ENCODE results near the gene ADORA2B. TPM values are rescaled to one million over a fixed set of nuclear protein-coding genes. Genes with fewer than 3 reads are reported as not detected.
"Not testable (repeated sequence)": the region's sequence is repeated elsewhere in the genome, so short reads cannot be mapped to it uniquely, and the experiment has no call there.

ADORA2B gene
- total RNA-seq, 8 experiments from 2014 or later: 1.1 to 90.9 (median 6.7) TPM

DNA sequence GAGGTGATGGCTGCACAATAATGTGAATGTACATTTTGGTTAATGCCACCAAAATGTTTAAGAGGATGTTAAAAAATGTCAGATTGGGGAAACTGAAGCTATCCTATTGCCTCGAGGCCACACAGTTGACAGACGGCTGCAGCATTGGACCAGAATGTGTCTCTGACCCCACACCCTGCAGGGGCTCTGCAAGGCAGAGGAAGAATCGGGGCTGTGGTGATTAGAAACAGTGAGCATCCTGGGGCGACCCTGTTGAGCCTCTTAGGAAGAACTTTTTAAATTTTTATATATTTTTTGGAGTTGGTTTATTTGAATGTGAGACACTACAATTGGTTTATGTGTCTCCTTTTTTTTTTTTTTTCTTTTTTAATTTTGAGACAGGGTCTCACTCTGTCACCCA is 15.0 kb upstream of the ADORA2B start:
- in situ Hi-C loops (cut with MboI; ENCODE audit: low pct_unique_long_range_greater_than_20kb in 2 of 9, low sequenced_read_pairs in 9 of 9, unreplicated experiment in 9 of 9): loop anchor here in 1 of 9 experiments (25.0 kb wide), 1 partner anchor 93 kb away; no protein-coding TSS in a partner anchor
- ATAC-seq (replicated peaks in 6 of 8): no peak

DNA sequence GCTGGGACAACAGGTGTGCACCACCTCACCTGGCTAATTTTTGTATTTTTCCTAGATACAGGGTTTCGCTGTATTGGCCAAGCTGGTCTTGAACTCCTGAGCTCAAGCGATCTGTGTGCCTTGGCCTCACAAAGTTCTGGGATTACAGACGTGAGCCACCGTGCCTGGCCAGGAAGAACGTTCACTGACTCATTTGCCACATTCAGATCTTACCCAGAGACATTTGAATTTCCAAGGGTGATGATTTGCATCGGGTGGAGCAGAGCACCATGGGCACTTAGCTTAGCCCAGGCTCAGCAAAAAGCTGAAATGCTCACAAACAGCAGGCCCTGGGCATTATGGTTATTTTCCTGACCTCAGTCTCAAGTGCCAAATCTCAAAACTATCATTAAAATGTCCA is 14.5 kb upstream of the ADORA2B start:
- no peaks in the 10 kb centered on the region for H3K4me1 ChIP-seq (replicated peaks in 1 of 2)
- no peak overlapping the region for H3K4me3 ChIP-seq
- no peak overlapping the region for H3K27ac ChIP-seq
- WGBS, 10 experiments: 24 to 40% (median 35%) methylated on average over 1 to 6 of the region's 6 CpGs; no CpG with 5 or more reads in 6 of the 10 experiments
- peak in 4 of 8 experiments; percentile 29 to 100 (median 96) for ATAC-seq (replicated peaks in 6 of 8)
- in situ Hi-C loops (cut with MboI; ENCODE audit: low pct_unique_long_range_greater_than_20kb in 2 of 9, low sequenced_read_pairs in 9 of 9, unreplicated experiment in 9 of 9): loop anchor here in 1 of 9 experiments (25.0 kb wide), 1 partner anchor 93 kb away; no protein-coding TSS in a partner anchor

More for the DNA sequence above, 15.0 kb upstream of the ADORA2B start:
- Histone ChIP-seq H3K4me1 (replicated peaks in 1 of 2) (no peaks in the 10 kb centered on the region), H3K27ac (no peak overlapping the region), H3K4me3 (no peak overlapping the region)
- 0 to 100% (median 50%) methylated on average over 1 to 4 of the region's 4 CpGs; no CpG with 5 or more reads in 1 of the 10 experiments for WGBS, 10 experiments

DNA sequence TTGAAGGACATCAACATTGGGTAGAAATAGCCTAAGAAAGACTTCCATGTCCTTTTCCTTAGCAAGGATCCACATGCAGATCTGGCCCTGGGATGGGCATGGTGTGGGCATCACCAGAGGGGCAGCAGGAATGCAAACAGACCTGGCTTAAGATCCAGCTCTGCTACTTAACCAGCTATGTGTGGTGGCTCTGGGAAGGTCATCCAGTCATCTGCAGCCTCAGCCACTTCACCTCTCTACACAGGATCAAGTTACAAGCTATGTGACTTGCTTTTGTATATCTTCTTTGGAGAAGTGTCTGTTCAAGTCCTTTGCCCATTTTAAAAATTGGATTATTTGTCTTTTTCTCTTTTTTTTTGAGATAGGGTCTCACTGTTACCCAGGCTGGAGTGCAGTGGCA is 13.5 kb upstream of the ADORA2B start:
- no peaks in the 10 kb centered on the region for H3K4me1 ChIP-seq (replicated peaks in 1 of 2)
- no peak overlapping the region for H3K27ac ChIP-seq
- in situ Hi-C loops (cut with MboI; ENCODE audit: low pct_unique_long_range_greater_than_20kb in 2 of 9, low sequenced_read_pairs in 9 of 9, unreplicated experiment in 9 of 9): loop anchor here in 1 of 9 experiments (25.0 kb wide), 1 partner anchor 94 kb away; no protein-coding TSS in a partner anchor
- ATAC-seq (replicated peaks in 6 of 8): no peak
- H3K4me3 ChIP-seq: no peak overlapping the region

DNA sequence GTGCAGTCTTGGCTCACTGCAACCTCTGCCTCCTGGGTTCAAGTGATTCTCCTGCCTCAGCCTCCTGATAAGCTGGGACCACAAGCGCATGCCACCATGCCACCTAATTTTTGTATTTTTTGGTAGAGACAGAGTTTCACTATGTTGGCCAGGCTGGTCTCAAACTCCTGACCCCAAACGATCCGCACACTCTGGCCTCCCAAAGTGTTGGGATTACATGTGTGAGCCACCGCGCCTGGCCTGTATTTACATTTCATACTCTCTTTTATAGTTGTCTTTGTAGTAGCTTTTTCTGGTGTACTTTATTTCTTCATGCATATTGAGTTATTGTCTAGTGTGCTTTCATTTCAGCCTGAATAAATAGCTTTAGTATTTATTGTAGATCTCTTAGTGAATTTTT is 10.1 kb upstream of the ADORA2B start:
- no peak for ATAC-seq (replicated peaks in 6 of 8)
- Histone ChIP-seq H3K4me3 (no peak overlapping the region), H3K27ac (no peak overlapping the region), H3K4me1 (replicated peaks in 1 of 2) (no peaks in the 10 kb centered on the region)
- WGBS, 10 experiments: 71 to 100% (median 93%) methylated on average over 2 to 5 of the region's 5 CpGs; no CpG with 5 or more reads in 2 of the 10 experiments
- in situ Hi-C loops (cut with MboI; ENCODE audit: low pct_unique_long_range_greater_than_20kb in 2 of 9, low sequenced_read_pairs in 9 of 9, unreplicated experiment in 9 of 9): loop anchor here in 1 of 9 experiments (25.0 kb wide), 1 partner anchor 98 kb away; no protein-coding TSS in a partner anchor

DNA sequence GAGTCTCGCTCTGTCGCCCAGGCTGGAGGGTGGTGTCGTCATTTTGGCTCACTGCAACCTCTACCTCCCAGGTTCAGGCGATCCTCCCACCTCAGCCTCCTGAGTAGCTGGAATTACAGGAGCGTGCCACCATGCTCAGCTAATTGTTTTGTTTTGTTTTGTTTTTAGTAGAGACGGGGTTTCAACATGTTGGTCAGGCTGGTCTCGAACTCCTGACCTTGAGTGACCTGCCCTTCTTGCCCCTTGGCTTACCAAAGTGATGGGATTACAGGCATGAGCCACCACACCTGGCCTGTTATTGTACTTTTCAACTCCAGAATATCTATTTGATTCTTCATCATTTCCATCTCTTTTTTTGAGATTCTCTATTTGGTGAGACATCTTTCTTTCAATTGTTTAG is 9.0 kb upstream of the ADORA2B start:
- 73 to 95% (median 88%) methylated on average over 1 to 7 of the region's 7 CpGs for WGBS, 10 experiments
- in situ Hi-C loops (cut with MboI; ENCODE audit: low pct_unique_long_range_greater_than_20kb in 2 of 9, low sequenced_read_pairs in 9 of 9, unreplicated experiment in 9 of 9): loop anchor here in 1 of 9 experiments (25.0 kb wide), 1 partner anchor 99 kb away; no protein-coding TSS in a partner anchor
- ATAC-seq (replicated peaks in 6 of 8): no peak
- Histone ChIP-seq H3K4me1 (replicated peaks in 1 of 2) (no peaks in the 10 kb centered on the region), H3K4me3 (no peak overlapping the region), H3K27ac (no peak overlapping the region)

DNA sequence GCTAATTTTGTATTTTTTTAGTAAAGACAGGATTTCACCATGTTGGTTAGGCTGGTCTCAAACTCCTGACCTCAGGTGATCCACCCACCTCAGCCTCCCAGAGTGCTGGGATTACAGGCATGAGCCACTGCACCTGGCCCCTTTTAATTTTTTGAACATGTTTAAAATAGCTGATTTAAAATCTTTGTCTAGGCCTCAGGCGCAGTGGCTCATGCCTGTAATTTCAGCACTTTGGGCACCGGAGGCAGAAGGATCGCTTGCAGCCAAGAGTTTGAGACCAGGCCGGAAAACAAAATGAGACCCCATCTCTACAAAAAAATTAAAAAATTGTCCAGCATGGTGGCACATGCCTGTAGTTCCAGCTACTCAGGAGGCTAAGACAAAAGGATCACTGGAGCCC is 8.4 kb upstream of the ADORA2B start:
- H3K4me1 ChIP-seq (replicated peaks in 1 of 2); H3K27ac ChIP-seq; H3K4me3 ChIP-seq; ATAC-seq (replicated peaks in 6 of 8): not testable (repeated sequence)
- WGBS, 10 experiments: 80 to 100% (median 96%) methylated on average over 1 to 4 of the region's 4 CpGs; no CpG with 5 or more reads in 1 of the 10 experiments
- in situ Hi-C loops (cut with MboI; ENCODE audit: low pct_unique_long_range_greater_than_20kb in 2 of 9, low sequenced_read_pairs in 9 of 9, unreplicated experiment in 9 of 9): loop anchor here in 1 of 9 experiments (25.0 kb wide), 1 partner anchor 99 kb away; no protein-coding TSS in a partner anchor

DNA sequence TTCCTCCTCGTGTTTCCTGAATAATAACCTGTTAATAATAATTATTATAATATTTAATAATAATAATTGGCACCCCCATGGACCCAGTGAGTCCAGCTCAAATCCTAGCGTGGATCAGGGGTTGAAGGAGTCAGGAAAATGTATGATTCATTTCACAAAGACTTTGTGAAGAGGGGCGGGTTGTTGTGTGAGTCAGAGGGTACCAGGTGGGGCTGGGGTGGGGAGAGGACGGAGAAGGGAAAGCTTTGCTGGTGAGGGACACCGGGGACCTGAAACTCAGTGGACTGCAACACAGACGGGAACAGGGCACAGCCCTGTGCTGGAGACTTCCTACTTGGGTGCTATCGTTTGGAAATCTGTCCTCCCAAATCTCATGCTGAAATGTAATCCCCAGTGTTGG is 3.1 kb upstream of the ADORA2B start:
- no peak overlapping the region for H3K4me3 ChIP-seq
- no peak overlapping the region for H3K27ac ChIP-seq
- peaks cover 0 to 4% of the 10 kb centered on the region in 2 donors for H3K4me1 ChIP-seq (replicated peaks in 1 of 2)
- ATAC-seq (replicated peaks in 6 of 8): no peak
- 25 to 100% (median 75%) methylated on average over 1 to 2 of the region's 7 CpGs; no CpG with 5 or more reads in 3 of the 10 experiments for WGBS, 10 experiments
- in situ Hi-C loops (cut with MboI; ENCODE audit: low pct_unique_long_range_greater_than_20kb in 2 of 9, low sequenced_read_pairs in 9 of 9, unreplicated experiment in 9 of 9): loop anchor here in 1 of 9 experiments (25.0 kb wide), 1 partner anchor 104 kb away; no protein-coding TSS in a partner anchor

DNA sequence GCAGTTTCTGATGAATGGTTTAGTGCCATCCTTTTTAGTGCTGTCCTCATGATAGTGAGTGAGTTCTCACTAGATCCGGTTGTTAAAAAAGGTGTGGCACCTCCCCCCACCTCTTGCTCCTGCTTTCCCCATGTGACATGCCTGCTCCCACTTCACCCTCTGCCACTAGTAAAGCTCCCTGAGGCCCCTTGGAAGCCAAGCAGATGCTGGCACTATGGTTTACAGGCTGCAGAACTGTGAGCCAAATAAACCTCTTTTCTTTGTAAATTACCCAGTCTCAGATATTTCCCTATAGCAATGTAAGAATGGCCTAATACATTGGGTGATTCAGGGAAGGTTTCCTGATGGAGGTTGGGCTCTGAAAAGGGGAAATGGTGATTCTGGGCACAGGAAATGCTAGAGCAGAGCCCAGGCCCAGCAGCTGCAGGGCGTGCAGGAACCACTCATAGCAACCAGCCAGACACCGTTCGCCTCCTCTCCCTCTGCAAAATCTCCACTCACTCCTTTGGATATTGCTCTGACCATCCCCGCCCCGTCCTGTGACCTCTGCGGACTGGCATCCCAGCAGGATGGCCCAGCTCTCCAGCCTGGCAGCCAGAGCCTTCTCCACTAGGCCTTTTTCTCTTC is 2.6 kb upstream of the ADORA2B start:
- peaks cover 0 to 4% of the 10 kb centered on the region in 2 donors for H3K4me1 ChIP-seq (replicated peaks in 1 of 2)
- H3K4me3 ChIP-seq: no peak overlapping the region
- in situ Hi-C loops (cut with MboI; ENCODE audit: low pct_unique_long_range_greater_than_20kb in 2 of 9, low sequenced_read_pairs in 9 of 9, unreplicated experiment in 9 of 9): loop anchor here in 1 of 9 experiments (25.0 kb wide), 1 partner anchor 105 kb away; no protein-coding TSS in a partner anchor
- WGBS, 10 experiments: 80 to 100% (median 95%) methylated on average over 1 to 5 of the region's 7 CpGs; no CpG with 5 or more reads in 2 of the 10 experiments
- H3K27ac ChIP-seq: no peak overlapping the region
- no peak for ATAC-seq (replicated peaks in 6 of 8)

DNA sequence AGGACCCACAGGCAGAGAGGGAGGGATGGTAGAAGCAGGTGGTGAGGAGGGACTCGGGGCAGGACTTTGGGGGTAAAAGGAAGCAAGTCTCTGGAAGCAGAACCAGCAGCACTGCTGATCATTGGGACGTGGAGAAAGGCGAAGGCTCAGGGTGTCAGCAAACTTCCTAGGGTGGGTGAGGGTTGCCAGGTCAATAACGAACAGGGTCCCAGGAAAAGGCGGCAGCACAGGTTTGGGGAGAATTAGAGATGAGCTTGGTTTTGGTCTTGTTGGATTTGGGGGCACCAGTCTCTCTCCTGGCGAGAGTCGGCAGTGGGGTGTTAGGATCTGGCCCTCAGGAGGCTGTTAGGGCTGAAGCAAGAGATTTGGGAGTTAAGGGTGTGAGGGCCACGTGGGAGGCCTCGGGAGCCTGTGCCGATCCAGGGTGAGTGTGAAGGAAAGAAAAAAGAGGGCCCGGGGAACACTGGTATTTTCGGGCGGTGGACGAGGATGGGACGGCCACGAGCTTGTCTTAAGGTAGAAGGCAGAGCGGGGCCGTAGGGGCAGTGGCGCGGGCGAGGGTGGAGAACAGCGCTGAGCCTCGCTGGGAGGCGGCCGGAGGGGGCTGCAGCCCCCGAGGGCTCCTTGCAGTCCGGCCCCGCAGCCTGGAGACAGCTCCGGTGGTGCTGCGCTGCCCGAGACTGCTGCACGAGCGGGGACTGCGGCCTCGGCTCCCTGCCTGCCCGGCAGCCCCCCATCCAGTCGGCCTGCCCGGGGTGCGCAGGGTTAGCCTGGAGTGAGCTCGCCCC is 765 bp upstream of the ADORA2B start:
- in situ Hi-C loops (cut with MboI; ENCODE audit: low pct_unique_long_range_greater_than_20kb in 2 of 9, low sequenced_read_pairs in 9 of 9, unreplicated experiment in 9 of 9): loop anchor here in 1 of 9 experiments (25.0 kb wide), 1 partner anchor 107 kb away; no protein-coding TSS in a partner anchor
- Histone ChIP-seq H3K4me1 (replicated peaks in 1 of 2) (peaks cover 0 to 4% of the 10 kb centered on the region in 2 donors), H3K27ac (no peak overlapping the region), H3K4me3 (peak overlapping the region; percentile 38 to 52 (median 43))
- WGBS, 10 experiments: 0 to 85% (median 37%) methylated on average over 3 to 17 of the region's 40 CpGs; no CpG with 5 or more reads in 3 of the 10 experiments
- no peak for ATAC-seq (replicated peaks in 6 of 8)

DNA sequence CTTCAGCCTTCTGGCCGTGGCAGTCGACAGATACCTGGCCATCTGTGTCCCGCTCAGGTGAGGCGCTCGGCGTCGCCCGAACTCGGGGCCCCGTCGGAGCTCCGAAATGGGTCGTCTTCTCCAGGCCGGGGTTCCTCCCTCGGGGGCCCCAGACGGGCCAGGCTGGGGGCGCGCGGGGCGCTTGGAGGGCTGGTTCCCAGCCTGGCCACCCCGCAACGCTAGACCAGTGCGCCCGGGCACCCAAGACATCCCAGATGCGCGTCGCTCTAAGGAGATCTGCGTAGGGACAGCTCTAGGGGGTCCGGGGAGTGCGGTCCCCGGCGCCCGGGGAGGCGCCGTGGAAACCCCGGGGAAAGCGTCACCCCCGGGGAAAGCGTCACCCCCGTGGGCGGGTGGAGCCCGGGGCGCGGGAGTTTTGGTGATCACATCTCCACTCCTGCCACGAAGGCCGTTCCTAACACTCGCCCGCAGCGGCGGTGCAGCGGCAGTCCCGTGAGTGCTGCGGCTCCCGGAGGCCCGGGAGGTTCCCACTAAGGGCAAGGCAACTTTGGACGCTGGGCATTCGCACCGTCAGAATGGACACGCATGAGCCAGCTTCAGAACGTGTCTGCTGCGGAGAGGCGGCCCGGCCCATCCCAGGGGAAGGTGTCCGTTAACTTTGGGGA is 729 bp downstream of the ADORA2B start:
- 0 to 6% methylated on average over 1 to 13 of the region's 64 CpGs; no CpG with 5 or more reads in 8 of the 10 experiments for WGBS, 10 experiments
- Histone ChIP-seq H3K4me1 (replicated peaks in 1 of 2) (peaks cover 0 to 4% of the 10 kb centered on the region in 2 donors), H3K27ac (no peak overlapping the region), H3K4me3 (peak overlapping the region; percentile 38 to 52 (median 43))
- ATAC-seq (replicated peaks in 6 of 8): peak; percentile 0 to 46 (median 20)
- in situ Hi-C loops (cut with MboI; ENCODE audit: low pct_unique_long_range_greater_than_20kb in 2 of 9, low sequenced_read_pairs in 9 of 9, unreplicated experiment in 9 of 9): loop anchor here in 1 of 9 experiments (25.0 kb wide), 1 partner anchor 108 kb away; no protein-coding TSS in a partner anchor

DNA sequence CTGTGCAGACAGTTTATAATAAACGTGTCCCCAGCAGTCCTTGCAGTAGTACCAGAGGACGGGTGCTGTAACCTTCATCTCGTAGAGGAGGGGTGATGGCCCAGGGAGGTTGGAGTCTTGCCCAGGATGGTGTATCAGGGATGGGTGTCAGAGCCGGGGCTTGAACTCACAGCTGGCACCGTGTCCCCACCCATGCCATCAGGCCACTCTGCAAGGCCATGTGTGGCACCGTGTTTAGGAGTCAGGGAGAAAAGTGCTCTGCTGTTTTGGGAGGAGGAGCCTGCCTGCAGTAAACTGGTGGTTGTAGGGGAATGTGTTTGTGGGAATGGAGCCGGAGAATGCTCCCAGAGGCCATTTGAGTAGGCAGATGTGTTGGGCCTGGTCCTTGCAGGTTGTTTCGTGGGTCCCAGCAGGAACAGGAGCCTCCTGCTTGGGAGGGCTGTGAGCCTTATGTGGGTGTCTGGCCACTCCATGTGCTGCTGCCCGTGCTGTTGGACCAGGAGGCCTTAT is 1.7 kb downstream of the ADORA2B start:
- no peak for ATAC-seq (replicated peaks in 6 of 8)
- Histone ChIP-seq H3K27ac (no peak overlapping the region), H3K4me1 (replicated peaks in 1 of 2) (peaks cover 0 to 4% of the 10 kb centered on the region in 2 donors), H3K4me3 (peak overlapping the region in 1 of 5 donors; percentile 52)
- 17 to 92% (median 70%) methylated on average over 1 to 5 of the region's 9 CpGs; no CpG with 5 or more reads in 4 of the 10 experiments for WGBS, 10 experiments
- in situ Hi-C loops (cut with MboI; ENCODE audit: low pct_unique_long_range_greater_than_20kb in 2 of 9, low sequenced_read_pairs in 9 of 9, unreplicated experiment in 9 of 9): loop anchor here in 1 of 9 experiments (25.0 kb wide), 1 partner anchor 109 kb away; no protein-coding TSS in a partner anchor

DNA sequence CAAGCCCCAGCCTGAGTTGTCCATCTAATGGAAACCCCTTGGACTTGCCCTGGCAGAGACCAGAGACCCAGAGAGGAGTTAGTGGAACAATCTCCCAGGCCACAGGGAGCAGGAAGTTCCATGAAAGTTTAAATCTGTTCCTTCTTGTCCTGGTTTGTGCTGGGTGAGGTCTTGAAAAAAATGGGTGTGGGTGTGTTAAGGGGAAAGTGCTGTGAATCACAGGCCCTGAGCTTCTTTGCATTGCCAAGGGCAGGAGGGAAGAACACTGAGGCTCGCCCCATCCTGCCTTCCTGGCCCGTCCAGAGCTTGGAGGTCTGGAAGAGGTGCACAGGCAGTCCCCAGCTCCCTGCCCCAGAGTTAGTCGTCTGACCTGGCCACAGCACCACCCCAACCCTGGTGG is 2.3 kb downstream of the ADORA2B start:
- in situ Hi-C loops (cut with MboI; ENCODE audit: low pct_unique_long_range_greater_than_20kb in 2 of 9, low sequenced_read_pairs in 9 of 9, unreplicated experiment in 9 of 9): loop anchor here in 1 of 9 experiments (25.0 kb wide), 1 partner anchor 110 kb away; no protein-coding TSS in a partner anchor
- no peak overlapping the region for H3K4me3 ChIP-seq
- peaks cover 0 to 4% of the 10 kb centered on the region in 2 donors for H3K4me1 ChIP-seq (replicated peaks in 1 of 2)
- H3K27ac ChIP-seq: no peak overlapping the region
- 90% methylated on average over 2 of the region's 3 CpGs; no CpG with 5 or more reads in 9 of the 10 experiments for WGBS, 10 experiments
- ATAC-seq (replicated peaks in 6 of 8): peak in 3 of 8 experiments; percentile 29 to 45 (median 31)

All from motor neuron (in vitro differentiated cells).